HepG2 (cell line): ENCODE data around the gene PRKAR2A. TPM values are rescaled to one million over a fixed set of nuclear protein-coding genes. Genes with fewer than 3 reads are reported as not detected.

Experiments
- ATAC-seq: fragments of 200-7000 bp; cut with Tn5 transposase; 3 replicates; pipeline ENCODE4 v1.9.1; 2020; ENCODE audit warnings: mild to moderate bottlenecking, moderate library complexity
- BruUV-seq: library from RNA; stranded (reverse); fragments of 400-500 nt; replicated peaks from 2 replicates; lab custom pipeline; 2021; lab: Mats Ljungman, UMichigan
- CTCF ChIA-PET: fragments of 300-600 bp; formaldehyde crosslinking; extraction: SDS; loops from one replicate; lab custom pipeline; 2021; ENCODE audit warnings: low total read pairs, inconsistent platforms, low intra/inter-chr PET ratio; lab: Yijun Ruan, JAX
- POLR2A ChIA-PET: fragments of 350-600 bp; sonication (Branson Sonifier 250); formaldehyde crosslinking; loops from one replicate; lab custom pipeline; 2020; ENCODE audit warnings: antibody characterized with exemption, inconsistent platforms; lab: Yijun Ruan, JAX
- DNase-seq: peaks from one replicate; pipeline ENCODE4 v3.0.0-alpha.2; 2015; ENCODE audit warnings: low spot score
- FAIRE-seq: peaks from 3 replicates; lab custom pipeline; 2011; peaks lifted over from hg19 to GRCh38; lab: Jason Lieb, UNC
- H2AFZ ChIP-seq: one replicate; pipeline ENCODE4 v1.6.1; 2011; ENCODE audit warnings: low read length, inconsistent platforms
- H3K27ac ChIP-seq: fragments of 300-600 bp; 3 replicates; pipeline ENCODE4 v1.8.0; 2011; ENCODE audit warnings: mixed run types, mild to moderate bottlenecking, mixed read lengths, low read length, inconsistent platforms; ENCODE audit not compliant: insufficient read depth; ENCODE audit errors: extremely low read length
- H3K27me3 ChIP-seq, 2 experiments: fragments of 200-600 bp in 1 of 2; 2 replicates in 1 of 2; 3 replicates in 1 of 2; pipeline versions ENCODE4 v1.6.0 to v1.8.0; 2011; ENCODE audit warnings: low read length in 2 of 2, mild to moderate bottlenecking in 2 of 2, moderate library complexity in 2 of 2, inconsistent platforms in 1 of 2; ENCODE audit not compliant: insufficient read depth in 2 of 2, control insufficient read depth in 1 of 2
- H3K36me3 ChIP-seq, 2 experiments: fragments of 200-600 bp in 1 of 2; replicated peaks in 1 of 2; 2 replicates in 1 of 2; 3 replicates in 1 of 2; pipeline versions ENCODE4 v1.5.1 to v1.8.0; 2011; ENCODE audit warnings: low read length in 2 of 2, inconsistent platforms in 1 of 2; ENCODE audit not compliant: insufficient read depth in 2 of 2, control insufficient read depth in 1 of 2
- H3K4me1 ChIP-seq: 2 replicates; pipeline ENCODE4 v1.5.1; 2012; ENCODE audit warnings: low read length, inconsistent platforms; ENCODE audit not compliant: insufficient read depth
- H3K4me2 ChIP-seq: 2 replicates; pipeline ENCODE4 v1.6.0; 2011; ENCODE audit warnings: low read depth, low read length, inconsistent platforms
- H3K4me3 ChIP-seq, 3 experiments: fragments of 200-600 bp in 1 of 3; sonication (generic), shearing (Covaris generic) in 1 of 3; replicated peaks in 1 of 3; 2 replicates each; pipeline ENCODE4 v1.5.1; 2011 to 2016; ENCODE audit warnings: low read length in 3 of 3, inconsistent platforms in 2 of 3, low read depth in 2 of 3, mild to moderate bottlenecking in 2 of 3, control low read depth in 1 of 3, mixed read lengths in 1 of 3; ENCODE audit not compliant: insufficient read depth in 1 of 3
- H3K79me2 ChIP-seq: one replicate; pipeline ENCODE4 v1.6.1; 2011; ENCODE audit warnings: low read length, inconsistent platforms; ENCODE audit not compliant: insufficient read depth
- H3K9ac ChIP-seq: 2 replicates; pipeline ENCODE4 v1.6.0; 2011; ENCODE audit warnings: mild to moderate bottlenecking, low read depth, low read length, inconsistent platforms; ENCODE audit not compliant: insufficient read depth
- H3K9me3 ChIP-seq: 2 replicates; pipeline ENCODE4 v1.5.1; 2012; ENCODE audit warnings: mild to moderate bottlenecking, low read length
- H4K20me1 ChIP-seq: 2 replicates; pipeline ENCODE4 v1.6.0; 2011; ENCODE audit warnings: inconsistent platforms, mild to moderate bottlenecking, low read length, moderate library complexity; ENCODE audit not compliant: insufficient read depth
- ATM ChIP-seq: fragments of 450-650 bp; IDR thresholded peaks from 2 replicates; pipeline ENCODE4 v1.7.1; 2017; ENCODE audit warnings: mild to moderate bottlenecking, borderline replicate concordance
- HIVEP1 ChIP-seq: sonication (generic); formaldehyde crosslinking; IDR thresholded peaks from 2 replicates; pipeline ENCODE4 v1.4.0; 2020; ENCODE audit warnings: mild to moderate bottlenecking, missing genetic modification reagents
- MTF2 ChIP-seq: sonication (generic); formaldehyde crosslinking; IDR thresholded peaks from 2 replicates; pipeline ENCODE4 v1.5.0; 2020; ENCODE audit warnings: missing genetic modification reagents, borderline replicate concordance
- PBX3 ChIP-seq: sonication (generic); formaldehyde crosslinking; IDR thresholded peaks from 2 replicates; pipeline ENCODE4 v1.8.1; 2023; ENCODE audit warnings: missing genetic modification reagents, inconsistent platforms, borderline replicate concordance
- POLR2AphosphoS5 ChIP-seq: IDR thresholded peaks from 2 replicates; pipeline ENCODE4 v1.6.1; 2012; ENCODE audit warnings: low read depth, low read length
- USF2 ChIP-seq, 2 experiments: sonication (generic) in 1 of 2; formaldehyde crosslinking in 1 of 2; IDR thresholded peaks; 2 replicates each; pipeline versions ENCODE4 v1.5.1 to v1.6.1; 2011 to 2020; ENCODE audit warnings: borderline replicate concordance in 1 of 2, low read depth in 1 of 2, low read length in 1 of 2, mild to moderate bottlenecking in 1 of 2, missing genetic modification reagents in 1 of 2, moderate library complexity in 1 of 2
- ZBTB1 ChIP-seq: sonication (generic); formaldehyde crosslinking; IDR thresholded peaks from 2 replicates; pipeline ENCODE4 v1.4.0; 2020; ENCODE audit warnings: missing genetic modification reagents, borderline replicate concordance
- ZEB1 ChIP-seq: IDR thresholded peaks from 2 replicates; pipeline ENCODE4 v1.6.1; 2012; ENCODE audit warnings: mild to moderate bottlenecking, low read depth, inconsistent platforms; ENCODE audit not compliant: insufficient replicate concordance
- ZNF503 ChIP-seq: sonication (generic); formaldehyde crosslinking; IDR thresholded peaks from 2 replicates; pipeline ENCODE4 v1.4.0; 2020; ENCODE audit warnings: missing genetic modification reagents
- ZNF574 ChIP-seq: sonication (generic); formaldehyde crosslinking; IDR thresholded peaks from 2 replicates; pipeline ENCODE4 v1.4.0; 2020; ENCODE audit warnings: missing genetic modification reagents
- ZNF580 ChIP-seq: IDR thresholded peaks from 2 replicates; pipeline ENCODE4 v1.6.1; 2016; ENCODE audit warnings: low read depth, borderline replicate concordance
- ZNF607 ChIP-seq: sonication (generic); formaldehyde crosslinking; IDR thresholded peaks from 2 replicates; pipeline ENCODE4 v1.5.1; 2020; ENCODE audit warnings: missing genetic modification reagents, mild to moderate bottlenecking, borderline replicate concordance
- whole genome bisulfite sequencing: methylation state at CpG from one replicate; pipeline ENCODE4 v1.1.6; 2017; ENCODE audit warnings: low lambda C conversion rate; 5-methylcytosine and 5-hydroxymethylcytosine counted together
- in situ Hi-C: cut with HindIII; loops from 2 replicates; pipeline ENCODE4 v1.10.0; 2017; ENCODE audit warnings: low pct_unique_long_range_greater_than_20kb; ENCODE audit not compliant: extremely low pct_ligation_motif_present
- intact Hi-C: fragments of 100-400 bp; cut with micrococcal nuclease; formaldehyde crosslinking; loops from one replicate; pipeline ENCODE4 v1.10.0; 2022; ENCODE audit not compliant: unreplicated experiment
- polyA plus RNA-seq, 8 experiments: library from polyadenylated mRNA; depleted of rRNA in 3 of 8; stranded (reverse) in 7 of 8; unstranded in 1 of 8; fragments of >200 nt; fragmentation: Illumina TruSeq in 4 of 8; extraction: Trizol in 4 of 8; gene quantifications; 2 replicates each; pipeline versions ENCODE4 v1.2.1 to v1.2.3, GENCODE V29; 2011 to 2016; ENCODE audit warnings: low read depth in 4 of 8, missing spikeins in 1 of 8, mixed read lengths in 1 of 8; ENCODE audit not compliant: insufficient read depth in 1 of 8
- total RNA-seq, 5 experiments: library from RNA; depleted of rRNA; stranded (reverse); fragments of >200 nt; fragmentation: Illumina TruSeq; extraction: Trizol; gene quantifications; 2 replicates each; pipeline ENCODE4 v1.2.3, GENCODE V29; 2016; ENCODE audit warnings: low read depth in 1 of 5

The PRKAR2A gene
- total and polyA plus RNA-seq, 2 of the 13 experiments (the other 11 are each of a cell fraction or from before 2014, with no cell fraction given) = 11.8 to 29.2 TPM

GRCh38 chr3:48879994-48880377 is 32.3 kb upstream of the PRKAR2A start:
- Histone ChIP-seq H3K27ac (no peak overlapping the region), H3K27me3 (no peaks in the 10 kb centered on the region), H3K9me3 (no peaks in the 10 kb centered on the region), H3K9ac (no peak overlapping the region), H3K4me1 (peaks cover 27% of the 10 kb centered on the region), H3K79me2 (no peaks in the 10 kb centered on the region), H3K36me3 (peaks cover 0 to 4% of the 10 kb centered on the region in 2 experiments; a peak in 1 of 5 replicates), H3K4me2 (no peak overlapping the region), H3K4me3 (no peak overlapping the region), H4K20me1 (no peaks in the 10 kb centered on the region), H2AFZ (no peak overlapping the region)
- TF ChIP-seq ZBTB1 (CRISPR knock-in tag) (no peak), ZNF607 (CRISPR knock-in tag) (no peak), ATM (no peak), POLR2AphosphoS5 (no peak), ZNF574 (CRISPR knock-in tag) (no peak), USF2 (IDR thresholded peaks at IDR 0.05; ENCODE audit: low read depth, low read length) (no peak), USF2 (CRISPR knock-in tag; IDR thresholded peaks at IDR 0.05; ENCODE audit: borderline replicate concordance) (no peak), ZEB1 (no peak), PBX3 (CRISPR knock-in tag) (no peak), MTF2 (CRISPR knock-in tag) (no peak), HIVEP1 (no peak), ZNF580 (CRISPR knock-in tag) (no peak), ZNF503 (no peak)
- no peak for ATAC-seq
- WGBS = 93% methylated on average over 6 of the region's 6 CpGs
- DNase-seq = no peak
- BruUV-seq = no TSS peak
- FAIRE-seq = no peak
- in situ Hi-C loops (no loop called here), intact Hi-C loops (no loop called here)
- CTCF ChIA-PET = no interaction called here
- POLR2A ChIA-PET = no interaction called here
